ACHN (cell line): Measurements from ENCODE around the gene ANKMY1.
A peak's percentile ranks its signal among the peaks of the same experiment; 100 is the strongest.

ENCODE experiments used
- DNase-seq: peaks from one replicate; pipeline ENCODE4 v3.0.0-alpha.2; 2015
- in situ Hi-C: cut with HindIII; loops from 2 replicates; pipeline ENCODE4 v1.10.0; 2017; ENCODE audit warnings: low sequenced_read_pairs, low pct_ligation_motif_present, low pct_unique_long_range_greater_than_20kb

ANKMY1 gene

GRCh38 chr2:240448387-240449274 lies 109.2 kb downstream of the ANKMY1 start:
- in situ Hi-C loops, result no loop called here
- no peak for DNase-seq

- no peak for DNase-seq
- in situ Hi-C loops, result no loop called here
Measured at GRCh38 chr2:240447934-240448333, 109.9 kb downstream of the ANKMY1 start.

- DNase-seq, result no peak
- in situ Hi-C loops, result no loop called here
Measured at GRCh38 chr2:240447331-240447730, 110.5 kb downstream of the ANKMY1 start.

GRCh38 chr2:240446664-240447175 lies 111.1 kb downstream of the ANKMY1 start:
- in situ Hi-C loops, result no loop called here
- no peak for DNase-seq

GRCh38 chr2:240445961-240446663 lies 111.7 kb downstream of the ANKMY1 start:
- no peak for DNase-seq
- in situ Hi-C loops, result no loop called here

- DNase-seq, result no peak
- in situ Hi-C loops, result no loop called here
Measured at GRCh38 chr2:240444464-240444863, 113.3 kb downstream of the ANKMY1 start.

- in situ Hi-C loops, result no loop called here
- no peak for DNase-seq
Measured at GRCh38 chr2:240443891-240444301, 113.9 kb downstream of the ANKMY1 start.

- in situ Hi-C loops, result no loop called here
- DNase-seq, result no peak
Measured at GRCh38 chr2:240442891-240443715, 114.7 kb downstream of the ANKMY1 start.

GRCh38 chr2:240441993-240442411 lies 115.8 kb downstream of the ANKMY1 start:
- in situ Hi-C loops, result no loop called here
- DNase-seq, result no peak

- in situ Hi-C loops, result no loop called here
- no peak for DNase-seq
Measured at GRCh38 chr2:240441326-240441992, 116.3 kb downstream of the ANKMY1 start.

GRCh38 chr2:240440704-240441320 lies 117.0 kb downstream of the ANKMY1 start:
- no peak for DNase-seq
- in situ Hi-C loops, result no loop called here

- DNase-seq, result no peak
- in situ Hi-C loops, result no loop called here
Measured at GRCh38 chr2:240440251-240440650, 117.5 kb downstream of the ANKMY1 start.

GRCh38 chr2:240439698-240440151 lies 118.1 kb downstream of the ANKMY1 start:
- DNase-seq, result no peak
- in situ Hi-C loops, result no loop called here

- in situ Hi-C loops, result no loop called here
- DNase-seq, result no peak
Measured at GRCh38 chr2:240438810-240439697, 118.7 kb downstream of the ANKMY1 start.

GRCh38 chr2:240437861-240438809 lies 119.7 kb downstream of the ANKMY1 start:
- in situ Hi-C loops, result no loop called here
- DNase-seq, result peak; percentile 61

GRCh38 chr2:240437551-240437860 lies 120.3 kb downstream of the ANKMY1 start:
- in situ Hi-C loops, result no loop called here
- no peak for DNase-seq
